Right lobe of liver (tissue), 4 donors: ENCODE data around the gene RABGGTB.

ENCODE experiments used
- POLR2A ChIP-seq: fragments of 450-650 bp; IDR thresholded peaks from one replicate; pipeline ENCODE4 v1.6.1; 2017; ENCODE audit warnings: antibody characterized with exemption, mild to moderate bottlenecking
- TF ChIP-seq, protein P1 (sequence below), 4 donors: fragments of 200-600 bp in 3 of 4; fragments of 450-650 bp in 1 of 4; IDR thresholded peaks; one replicate each; pipeline versions ENCODE4 v1.5.1 to v1.8.0; 2016 to 2022; ENCODE audit warnings: antibody characterized with exemption in 4 of 4, mild to moderate bottlenecking in 2 of 4
- donor health status: DM: no; HTN: no; CAD: no.
- donor health status: DM: no; HTN: no; CAD: no.
- donor health status: DM: no; HTN: yes; CAD: no.

DNA sequence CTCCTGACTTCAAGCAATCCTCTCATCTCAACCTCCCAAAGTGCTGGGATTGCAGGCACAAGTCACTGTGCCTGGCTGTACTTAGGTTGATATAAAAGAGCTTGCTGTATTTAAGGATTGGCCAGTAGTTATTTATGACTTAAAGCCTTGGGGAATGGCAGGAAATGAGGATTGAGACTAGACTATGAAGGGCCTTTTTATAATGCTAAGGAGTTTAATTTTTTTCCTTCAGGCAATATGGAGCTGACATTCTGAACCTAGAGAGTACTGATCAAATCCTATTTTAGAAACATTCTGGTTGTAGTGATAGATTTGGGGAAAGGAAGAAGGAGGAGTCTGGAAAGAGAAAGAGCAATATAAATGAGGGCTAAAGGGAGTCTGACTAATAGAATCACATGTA lies 55.4 kb downstream of the RABGGTB start:
- TF ChIP-seq, protein P1, sequence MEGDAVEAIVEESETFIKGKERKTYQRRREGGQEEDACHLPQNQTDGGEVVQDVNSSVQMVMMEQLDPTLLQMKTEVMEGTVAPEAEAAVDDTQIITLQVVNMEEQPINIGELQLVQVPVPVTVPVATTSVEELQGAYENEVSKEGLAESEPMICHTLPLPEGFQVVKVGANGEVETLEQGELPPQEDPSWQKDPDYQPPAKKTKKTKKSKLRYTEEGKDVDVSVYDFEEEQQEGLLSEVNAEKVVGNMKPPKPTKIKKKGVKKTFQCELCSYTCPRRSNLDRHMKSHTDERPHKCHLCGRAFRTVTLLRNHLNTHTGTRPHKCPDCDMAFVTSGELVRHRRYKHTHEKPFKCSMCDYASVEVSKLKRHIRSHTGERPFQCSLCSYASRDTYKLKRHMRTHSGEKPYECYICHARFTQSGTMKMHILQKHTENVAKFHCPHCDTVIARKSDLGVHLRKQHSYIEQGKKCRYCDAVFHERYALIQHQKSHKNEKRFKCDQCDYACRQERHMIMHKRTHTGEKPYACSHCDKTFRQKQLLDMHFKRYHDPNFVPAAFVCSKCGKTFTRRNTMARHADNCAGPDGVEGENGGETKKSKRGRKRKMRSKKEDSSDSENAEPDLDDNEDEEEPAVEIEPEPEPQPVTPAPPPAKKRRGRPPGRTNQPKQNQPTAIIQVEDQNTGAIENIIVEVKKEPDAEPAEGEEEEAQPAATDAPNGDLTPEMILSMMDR (IDR thresholded peaks at IDR 0.05) = no peak
- no peak for TF ChIP-seq POLR2A
